ENCODE measurements around the gene AP2B1.

The AP2B1 gene

GRCh38 chr17:35695613-35696012 lies 108.5 kb downstream of the AP2B1 start:
- no peak overlapping the region for H2AK5ac ChIP-seq (ENCODE audit: low read length, severe bottlenecking)
- no peak overlapping the region for H2BK12ac ChIP-seq (ENCODE audit: low read length in 2 of 2)
- no peak overlapping the region for H3K14ac ChIP-seq (ENCODE audit: low read length in 2 of 2)
- H4K91ac ChIP-seq (ENCODE audit: low read length), result no peak overlapping the region
- WGBS, result 47% methylated on average over 2 of the region's 2 CpGs
- no peak overlapping the region for H3K4me2 ChIP-seq (ENCODE audit: low read length, poor library complexity, severe bottlenecking)
- H3K9ac ChIP-seq (ENCODE audit: low read length), result no peak overlapping the region
- DNase-seq, result no peak
- no peak overlapping the region for H3K4ac ChIP-seq (ENCODE audit: low read depth in 1 of 2, low read length in 2 of 2)
- no peaks in the 10 kb centered on the region for H3K9me3 ChIP-seq (ENCODE audit: control insufficient read depth, low read length)
- no peak overlapping the region for H3K18ac ChIP-seq (ENCODE audit: low read depth in 1 of 2, low read length in 2 of 2)
- peaks cover 22 to 65% of the 10 kb centered on the region in 2 experiments for H3K36me3 ChIP-seq (ENCODE audit: control insufficient read depth in 1 of 2, insufficient read depth in 2 of 2, low read depth in 1 of 2, low read length in 2 of 2)
- no peak overlapping the region for H2BK15ac ChIP-seq (ENCODE audit: low read depth, poor library complexity, severe bottlenecking)
- H3K23ac ChIP-seq (ENCODE audit: low read length in 2 of 2), result no peak overlapping the region
- no peaks in the 10 kb centered on the region for H3K27me3 ChIP-seq (ENCODE audit: control insufficient read depth in 1 of 2, insufficient read depth in 1 of 2, low read length in 2 of 2)
- H2BK5ac ChIP-seq (ENCODE audit: low read depth, low read length, poor library complexity, severe bottlenecking), result no peak overlapping the region
- H3K4me1 ChIP-seq (ENCODE audit: control insufficient read depth, insufficient read depth, low read depth, low read length), result no peaks in the 10 kb centered on the region
- no peak overlapping the region for H4K8ac ChIP-seq (ENCODE audit: low read length)
- no peak overlapping the region for H3K27ac ChIP-seq (ENCODE audit: low read length, poor library complexity, severe bottlenecking)
- H2BK120ac ChIP-seq (ENCODE audit: low read depth, low read length), result no peak overlapping the region
- no peak overlapping the region for H2AFZ ChIP-seq (ENCODE audit: low read depth, low read length)
- H3K79me1 ChIP-seq (replicated peaks; ENCODE audit: low read length, poor library complexity, severe bottlenecking), result peaks cover 30% of the 10 kb centered on the region
- H3K4me3 ChIP-seq (ENCODE audit: insufficient read depth in 1 of 2, low read depth in 1 of 2, low read length in 2 of 2), result no peak overlapping the region

- H3K4me1 ChIP-seq (ENCODE audit: control insufficient read depth, insufficient read depth, low read depth, low read length), result no peaks in the 10 kb centered on the region
- H3K27ac ChIP-seq (ENCODE audit: low read length, poor library complexity, severe bottlenecking), result no peak overlapping the region
- peaks cover 12 to 42% of the 10 kb centered on the region in 2 experiments for H3K36me3 ChIP-seq (ENCODE audit: control insufficient read depth in 1 of 2, insufficient read depth in 2 of 2, low read depth in 1 of 2, low read length in 2 of 2)
- no peaks in the 10 kb centered on the region for H3K27me3 ChIP-seq (ENCODE audit: control insufficient read depth in 1 of 2, insufficient read depth in 1 of 2, low read length in 2 of 2)
- H2AFZ ChIP-seq (ENCODE audit: low read depth, low read length), result no peak overlapping the region
- no peak overlapping the region for H3K4me3 ChIP-seq (ENCODE audit: insufficient read depth in 1 of 2, low read depth in 1 of 2, low read length in 2 of 2)
- H2AK5ac ChIP-seq (ENCODE audit: low read length, severe bottlenecking), result no peak overlapping the region
- H3K23ac ChIP-seq (ENCODE audit: low read length in 2 of 2), result no peak overlapping the region
- no peak overlapping the region for H4K8ac ChIP-seq (ENCODE audit: low read length)
- H3K18ac ChIP-seq (ENCODE audit: low read depth in 1 of 2, low read length in 2 of 2), result no peak overlapping the region
- H3K14ac ChIP-seq (ENCODE audit: low read length in 2 of 2), result no peak overlapping the region
- WGBS, result 100% methylated on average over 2 of the region's 2 CpGs
- no peak overlapping the region for H3K4me2 ChIP-seq (ENCODE audit: low read length, poor library complexity, severe bottlenecking)
- H2BK5ac ChIP-seq (ENCODE audit: low read depth, low read length, poor library complexity, severe bottlenecking), result no peak overlapping the region
- H2BK15ac ChIP-seq (ENCODE audit: low read depth, poor library complexity, severe bottlenecking), result no peak overlapping the region
- no peak for DNase-seq
- H2BK120ac ChIP-seq (ENCODE audit: low read depth, low read length), result no peak overlapping the region
- no peak overlapping the region for H3K9ac ChIP-seq (ENCODE audit: low read length)
- no peaks in the 10 kb centered on the region for H3K9me3 ChIP-seq (ENCODE audit: control insufficient read depth, low read length)
- no peak overlapping the region for H3K4ac ChIP-seq (ENCODE audit: low read depth in 1 of 2, low read length in 2 of 2)
- peaks cover 31% of the 10 kb centered on the region for H3K79me1 ChIP-seq (replicated peaks; ENCODE audit: low read length, poor library complexity, severe bottlenecking)
- no peak overlapping the region for H4K91ac ChIP-seq (ENCODE audit: low read length)
- no peak overlapping the region for H2BK12ac ChIP-seq (ENCODE audit: low read length in 2 of 2)
Measured at GRCh38 chr17:35698800-35699199, 111.7 kb downstream of the AP2B1 start.

- H3K9me3 ChIP-seq (ENCODE audit: control insufficient read depth, low read length), result no peaks in the 10 kb centered on the region
- no peak overlapping the region for H3K14ac ChIP-seq (ENCODE audit: low read length in 2 of 2)
- H3K4me3 ChIP-seq (ENCODE audit: insufficient read depth in 1 of 2, low read depth in 1 of 2, low read length in 2 of 2), result no peak overlapping the region
- no peak overlapping the region for H3K4ac ChIP-seq (ENCODE audit: low read depth in 1 of 2, low read length in 2 of 2)
- H3K4me1 ChIP-seq (ENCODE audit: control insufficient read depth, insufficient read depth, low read depth, low read length), result no peaks in the 10 kb centered on the region
- no peak overlapping the region for H2AK5ac ChIP-seq (ENCODE audit: low read length, severe bottlenecking)
- WGBS, result 74% methylated on average over 4 of the region's 6 CpGs
- H3K27ac ChIP-seq (ENCODE audit: low read length, poor library complexity, severe bottlenecking), result no peak overlapping the region
- peaks cover 5 to 29% of the 10 kb centered on the region in 2 experiments for H3K36me3 ChIP-seq (ENCODE audit: control insufficient read depth in 1 of 2, insufficient read depth in 2 of 2, low read depth in 1 of 2, low read length in 2 of 2)
- no peak overlapping the region for H4K91ac ChIP-seq (ENCODE audit: low read length)
- peaks cover 28% of the 10 kb centered on the region for H3K79me1 ChIP-seq (replicated peaks; ENCODE audit: low read length, poor library complexity, severe bottlenecking)
- H3K4me2 ChIP-seq (ENCODE audit: low read length, poor library complexity, severe bottlenecking), result no peak overlapping the region
- no peak overlapping the region for H3K23ac ChIP-seq (ENCODE audit: low read length in 2 of 2)
- H3K27me3 ChIP-seq (ENCODE audit: control insufficient read depth in 1 of 2, insufficient read depth in 1 of 2, low read length in 2 of 2), result no peaks in the 10 kb centered on the region
- no peak overlapping the region for H2BK120ac ChIP-seq (ENCODE audit: low read depth, low read length)
- DNase-seq, result peak; percentile 24
- H2AFZ ChIP-seq (ENCODE audit: low read depth, low read length), result no peak overlapping the region
- H2BK15ac ChIP-seq (ENCODE audit: low read depth, poor library complexity, severe bottlenecking), result no peak overlapping the region
- H2BK12ac ChIP-seq (ENCODE audit: low read length in 2 of 2), result no peak overlapping the region
- no peak overlapping the region for H2BK5ac ChIP-seq (ENCODE audit: low read depth, low read length, poor library complexity, severe bottlenecking)
- no peak overlapping the region for H3K9ac ChIP-seq (ENCODE audit: low read length)
- H4K8ac ChIP-seq (ENCODE audit: low read length), result no peak overlapping the region
- no peak overlapping the region for H3K18ac ChIP-seq (ENCODE audit: low read depth in 1 of 2, low read length in 2 of 2)
Measured at GRCh38 chr17:35700150-35700549, 113.0 kb downstream of the AP2B1 start.

- Histone ChIP-seq H3K36me3 (ENCODE audit: control insufficient read depth in 1 of 2, insufficient read depth in 2 of 2, low read depth in 1 of 2, low read length in 2 of 2) (peaks cover 3 to 16% of the 10 kb centered on the region in 2 experiments), H3K23ac (ENCODE audit: low read length in 2 of 2) (no peak overlapping the region), H2AK5ac (ENCODE audit: low read length, severe bottlenecking) (no peak overlapping the region), H3K18ac (ENCODE audit: low read depth in 1 of 2, low read length in 2 of 2) (no peak overlapping the region), H3K9ac (ENCODE audit: low read length) (no peak overlapping the region), H2BK5ac (ENCODE audit: low read depth, low read length, poor library complexity, severe bottlenecking) (no peak overlapping the region), H3K4me2 (ENCODE audit: low read length, poor library complexity, severe bottlenecking) (no peak overlapping the region), H4K91ac (ENCODE audit: low read length) (no peak overlapping the region), H3K4ac (ENCODE audit: low read depth in 1 of 2, low read length in 2 of 2) (no peak overlapping the region), H3K27me3 (ENCODE audit: control insufficient read depth in 1 of 2, insufficient read depth in 1 of 2, low read length in 2 of 2) (no peaks in the 10 kb centered on the region), H2AFZ (ENCODE audit: low read depth, low read length) (no peak overlapping the region), H3K4me1 (ENCODE audit: control insufficient read depth, insufficient read depth, low read depth, low read length) (no peaks in the 10 kb centered on the region), H3K4me3 (ENCODE audit: insufficient read depth in 1 of 2, low read depth in 1 of 2, low read length in 2 of 2) (no peak overlapping the region), H2BK12ac (ENCODE audit: low read length in 2 of 2) (no peak overlapping the region), H3K9me3 (ENCODE audit: control insufficient read depth, low read length) (no peaks in the 10 kb centered on the region), H4K8ac (ENCODE audit: low read length) (no peak overlapping the region), H3K27ac (ENCODE audit: low read length, poor library complexity, severe bottlenecking) (no peak overlapping the region), H2BK120ac (ENCODE audit: low read depth, low read length) (no peak overlapping the region), H2BK15ac (ENCODE audit: low read depth, poor library complexity, severe bottlenecking) (no peak overlapping the region), H3K79me1 (replicated peaks; ENCODE audit: low read length, poor library complexity, severe bottlenecking) (peaks cover 23% of the 10 kb centered on the region), H3K14ac (ENCODE audit: low read length in 2 of 2) (no peak overlapping the region)
- no peak for DNase-seq
- WGBS, result 97% methylated on average over 3 of the region's 5 CpGs
Measured at GRCh38 chr17:35701491-35701890, 114.4 kb downstream of the AP2B1 start.
